Keratinocyte (primary cell): Measurements from ENCODE around the gene CES5A.

Experiments
- CTCF ChIP-seq, 3 experiments: IDR thresholded peaks in 1 of 3; conservative IDR thresholded peaks in 1 of 3; optimal IDR thresholded peaks in 1 of 3; 2 replicates in 2 of 3; 3 replicates in 1 of 3; pipeline versions ENCODE3 to v1.5.1; 2011; ENCODE audit warnings: low read length in 3 of 3, mild to moderate bottlenecking in 3 of 3, moderate library complexity in 2 of 3, control low read depth in 1 of 3, inconsistent platforms in 1 of 3; ENCODE audit not compliant: insufficient read depth in 2 of 3; ENCODE audit errors: extremely low read depth in 1 of 3
- EZH2 ChIP-seq: IDR thresholded peaks from one replicate; pipeline ENCODE4 v1.6.1; 2012; ENCODE audit warnings: inconsistent platforms, mild to moderate bottlenecking, low read length, moderate library complexity

DNA sequence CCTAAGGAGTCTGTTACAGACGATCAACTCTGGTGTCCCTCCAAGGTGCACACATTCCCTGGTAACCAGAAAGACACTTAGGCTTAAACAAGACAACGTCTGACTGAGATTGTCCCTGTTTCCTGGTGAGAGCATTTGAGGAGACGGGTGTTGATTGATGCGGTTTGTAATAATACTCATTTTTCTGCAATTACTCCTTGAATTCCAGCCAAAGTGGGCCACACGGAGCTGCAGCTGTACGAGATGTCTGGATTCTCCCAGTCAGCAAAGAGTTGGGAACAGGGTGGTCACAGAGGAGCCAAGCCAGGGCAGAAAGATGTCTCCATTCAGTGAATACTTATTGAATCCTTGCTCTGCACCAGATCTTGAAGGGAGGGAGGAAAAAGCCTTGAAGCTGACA, 30.9 kb upstream of the CES5A start:
- TF ChIP-seq EZH2: no peak
- no peak for TF ChIP-seq CTCF (optimal IDR thresholded peaks at IDR 0.05 in 1 of 3, IDR thresholded peaks at IDR 0.05 in 1 of 3, conservative IDR thresholded peaks at IDR 0.05 in 1 of 3; ENCODE audit: extremely low read depth in 1 of 3, insufficient read depth in 2 of 3, low read length in 3 of 3)
